A172 (cell line): ENCODE results near the gene CTSO. TPM values are rescaled to one million over a fixed set of nuclear protein-coding genes. Genes with fewer than 3 reads are reported as not detected.
A peak's percentile ranks its signal among the peaks of the same experiment; 100 is the strongest.
"Not testable (repeated sequence)": the region's sequence is repeated elsewhere in the genome, so short reads cannot be mapped to it uniquely, and the experiment has no call there.

Source experiments
- DNase-seq: peaks from one replicate; pipeline ENCODE4 v3.0.0-alpha.2; 2015; ENCODE audit warnings: low spot score
- total RNA-seq: library from RNA; depleted of rRNA; stranded (reverse); fragments of >200 nt; shearing (Covaris generic); gene quantifications from 2 replicates; pipeline ENCODE4 v1.2.3, GENCODE V29; 2014

The CTSO gene
- total RNA-seq, 1 experiment from 2014 or later: 14.1 TPM

GRCh38 chr4:155907556-155907955, 46.1 kb downstream of the CTSO start:
- no peak for DNase-seq

GRCh38 chr4:155906554-155907247, 47.0 kb downstream of the CTSO start:
- DNase-seq: peak; percentile 84

GRCh38 chr4:155904331-155904730, 49.3 kb downstream of the CTSO start:
- no peak for DNase-seq

GRCh38 chr4:155903453-155903852, 50.2 kb downstream of the CTSO start, which contains the start of gene TDO2:
Gene TDO2, plus strand, starts transcription at chr4:155903696. Its CDS starts 63 bp downstream, at chr4:155903759.
- DNase-seq: peak; percentile 54

GRCh38 chr4:155901013-155901412, 52.7 kb downstream of the CTSO start:
- no peak for DNase-seq

- DNase-seq: peak; percentile 96
These were observed 53.3 kb downstream of the CTSO start for GRCh38 chr4:155900381-155900780.

GRCh38 chr4:155899891-155900290, 53.8 kb downstream of the CTSO start:
- peak; percentile 54 for DNase-seq

- not testable (repeated sequence) for DNase-seq
These were observed 55.3 kb downstream of the CTSO start for GRCh38 chr4:155898371-155898770.

- peak; percentile 92 for DNase-seq
These were observed 62.6 kb downstream of the CTSO start for GRCh38 chr4:155891058-155891457.

GRCh38 chr4:155889946-155890345, 63.7 kb downstream of the CTSO start:
- DNase-seq: no peak

GRCh38 chr4:155889031-155889793, 64.5 kb downstream of the CTSO start:
- peak; percentile 93 for DNase-seq

- peak; percentile 51 for DNase-seq
These were observed 65.7 kb downstream of the CTSO start for GRCh38 chr4:155887847-155888570.

- DNase-seq: no peak
These were observed 66.6 kb downstream of the CTSO start for GRCh38 chr4:155887045-155887444.

GRCh38 chr4:155885666-155886065, 68.0 kb downstream of the CTSO start:
- DNase-seq: no peak

GRCh38 chr4:155883895-155884294, 69.8 kb downstream of the CTSO start:
- DNase-seq: no peak

GRCh38 chr4:155881555-155881954, 72.1 kb downstream of the CTSO start:
- no peak for DNase-seq

- DNase-seq: no peak
These were observed 73.9 kb downstream of the CTSO start for GRCh38 chr4:155879767-155880166.

- no peak for DNase-seq
These were observed 75.1 kb downstream of the CTSO start for GRCh38 chr4:155878611-155879010.

- peak; percentile 25 for DNase-seq
These were observed 75.7 kb downstream of the CTSO start for GRCh38 chr4:155877971-155878370.

- no peak for DNase-seq
These were observed 77.8 kb downstream of the CTSO start for GRCh38 chr4:155875878-155876277.
